GM12873 (cell line): Measurements from ENCODE around the gene RCE1.

ENCODE experiments used
- CTCF ChIP-seq: IDR thresholded peaks from 2 replicates; pipeline ENCODE4 v1.5.1; 2012; ENCODE audit warnings: low read depth, mild to moderate bottlenecking, moderate library complexity, low read length, control low read depth; ENCODE audit not compliant: insufficient read depth; ENCODE audit errors: missing control alignments

Gene RCE1

GRCh38 chr11:66840317-66841091, 2.7 kb upstream of the RCE1 start:
- no peak for TF ChIP-seq CTCF

GRCh38 chr11:66841861-66842260, 1.4 kb upstream of the RCE1 start:
- TF ChIP-seq CTCF, result no peak

- no peak for TF ChIP-seq CTCF
Measured at GRCh38 chr11:66842501-66842895, 743 bp upstream of the RCE1 start.

GRCh38 chr11:66843776-66844495, 695 bp downstream of the RCE1 start:
- TF ChIP-seq CTCF, result no peak

GRCh38 chr11:66844496-66845142, 1.4 kb downstream of the RCE1 start:
- TF ChIP-seq CTCF, result no peak

- no peak for TF ChIP-seq CTCF
Measured at GRCh38 chr11:66845143-66845875, 2.1 kb downstream of the RCE1 start.

- TF ChIP-seq CTCF, result no peak
Measured at GRCh38 chr11:66845876-66846212, 2.6 kb downstream of the RCE1 start.
